ENCODE data around the gene ABCB11.
"Not testable (repeated sequence)": the region's sequence is repeated elsewhere in the genome, so short reads cannot be mapped to it uniquely, and the experiment has no call there.

GRCh38 chr2:168870824-168871223, 160.3 kb downstream of the ABCB11 start:
- not testable (repeated sequence) for TF ChIP-seq POLR2A, POLR2AphosphoS5 (IDR thresholded peaks at IDR 0.05)

All from sigmoid colon (tissue), 4 donors.